Measurements from ENCODE around the gene SYTL4. TPM values are rescaled to one million over a fixed set of nuclear protein-coding genes. Genes with fewer than 3 reads are reported as not detected.

Gene SYTL4
- total RNA-seq, 1 experiment from 2014 or later = 4.1 TPM

- POLR2A ChIA-PET = no interaction called here
- CTCF ChIA-PET = interaction anchor here (0.6 kb wide), 1 partner anchor 20 kb away, joined by 3 read pairs; no protein-coding TSS in a partner anchor
- Histone ChIP-seq H3K4me1 (peaks cover 44% of the 10 kb centered on the region), H3K4me3 (ENCODE audit: low read depth, low read length) (no peak overlapping the region), H3K27me3 (replicated peaks; ENCODE audit: control insufficient read depth, insufficient read depth, low read length) (no peaks in the 10 kb centered on the region), H3K36me3 (ENCODE audit: control insufficient read depth, insufficient read depth, low read length) (no peaks in the 10 kb centered on the region), H3K9me3 (no peaks in the 10 kb centered on the region)
- no TSS peak for BruUV-seq (replicated peaks)
- no peak for DNase-seq
- Mint-ChIP-seq H3K36me3 (ENCODE audit: insufficient read depth, unreplicated experiment) (no peaks in the 10 kb centered on the region), H3K9me3 (ENCODE audit: unreplicated experiment) (no peaks in the 10 kb centered on the region), H3K4me3 (ENCODE audit: unreplicated experiment) (no peak overlapping the region), H3K4me1 (ENCODE audit: low read depth, unreplicated experiment) (peaks cover 26% of the 10 kb centered on the region), H3K27me3 (ENCODE audit: insufficient read depth, unreplicated experiment) (no peaks in the 10 kb centered on the region), H3K27ac (ENCODE audit: unreplicated experiment) (peak overlapping the region; percentile 81)
- TF ChIP-seq CTCF (IDR thresholded peaks at IDR 0.05; ENCODE audit: insufficient read depth in 1 of 2, low read depth in 1 of 2, low read length in 1 of 2, severe bottlenecking in 1 of 2, unreplicated experiment in 1 of 2) = no peak
- intact Hi-C loops (cut with micrococcal nuclease; ENCODE audit: unreplicated experiment) = no loop called here
Measured at GRCh38 chrX:100650841-100651240, 81.1 kb downstream of the SYTL4 start.

GRCh38 chrX:100649550-100650356 is 82.2 kb downstream of the SYTL4 start:
- DNase-seq = peak; percentile 88 to 92
- no peaks in the 10 kb centered on the region for H3K36me3 ChIP-seq (ENCODE audit: control insufficient read depth, insufficient read depth, low read length)
- peak overlapping the region; percentile 97 for H3K27ac Mint-ChIP-seq (ENCODE audit: unreplicated experiment)
- no peaks in the 10 kb centered on the region for H3K9me3 ChIP-seq
- peaks cover 47% of the 10 kb centered on the region for H3K4me1 ChIP-seq
- no peak overlapping the region for H3K4me3 ChIP-seq (ENCODE audit: low read depth, low read length)
- H3K27me3 ChIP-seq (replicated peaks; ENCODE audit: control insufficient read depth, insufficient read depth, low read length) = no peaks in the 10 kb centered on the region
- CTCF ChIA-PET = interaction anchor here (0.9 to 1.9 kb wide), 6 partner anchors 13 to 119 kb away, joined by 3 to 17 read pairs (median 6); partner anchors contain the start of gene TSPAN6
- H3K36me3 Mint-ChIP-seq (ENCODE audit: insufficient read depth, unreplicated experiment) = peaks cover 4% of the 10 kb centered on the region
- H3K4me3 Mint-ChIP-seq (ENCODE audit: unreplicated experiment) = peak overlapping the region; percentile 71
- intact Hi-C loops (cut with micrococcal nuclease; ENCODE audit: unreplicated experiment) = loop anchor here (1.0 kb wide), 2 partner anchors 13 to 34 kb away; partner anchors contain the start of gene TSPAN6
- H3K27me3 Mint-ChIP-seq (ENCODE audit: insufficient read depth, unreplicated experiment) = no peaks in the 10 kb centered on the region
- TSS peak; percentile 76 for BruUV-seq (replicated peaks)
- H3K9me3 Mint-ChIP-seq (ENCODE audit: unreplicated experiment) = no peaks in the 10 kb centered on the region
- POLR2A ChIA-PET = interaction anchor here (0.5 to 2.1 kb wide), 4 partner anchors 10 to 35 kb away, joined by 3 to 12 read pairs (median 4); partner anchors contain the start of gene TSPAN6
- TF ChIP-seq CTCF (IDR thresholded peaks at IDR 0.05; ENCODE audit: insufficient read depth in 1 of 2, low read depth in 1 of 2, low read length in 1 of 2, severe bottlenecking in 1 of 2, unreplicated experiment in 1 of 2) = no peak
- peaks cover 26% of the 10 kb centered on the region for H3K4me1 Mint-ChIP-seq (ENCODE audit: low read depth, unreplicated experiment)

GRCh38 chrX:100648458-100649417 is 83.2 kb downstream of the SYTL4 start:
- no peaks in the 10 kb centered on the region for H3K9me3 Mint-ChIP-seq (ENCODE audit: unreplicated experiment)
- BruUV-seq (replicated peaks) = TSS peak; percentile 92
- Histone ChIP-seq H3K4me3 (ENCODE audit: low read depth, low read length) (no peak overlapping the region), H3K4me1 (peaks cover 56% of the 10 kb centered on the region), H3K27me3 (replicated peaks; ENCODE audit: control insufficient read depth, insufficient read depth, low read length) (no peaks in the 10 kb centered on the region), H3K9me3 (no peaks in the 10 kb centered on the region), H3K36me3 (ENCODE audit: control insufficient read depth, insufficient read depth, low read length) (no peaks in the 10 kb centered on the region)
- no peak for TF ChIP-seq CTCF (IDR thresholded peaks at IDR 0.05; ENCODE audit: insufficient read depth in 1 of 2, low read depth in 1 of 2, low read length in 1 of 2, severe bottlenecking in 1 of 2, unreplicated experiment in 1 of 2)
- POLR2A ChIA-PET = interaction anchor here (1.1 to 2.1 kb wide), 3 partner anchors 10 to 34 kb away, joined by 3 to 12 read pairs (median 4); partner anchors contain the start of gene TSPAN6
- peak overlapping the region; percentile 71 for H3K4me3 Mint-ChIP-seq (ENCODE audit: unreplicated experiment)
- no peaks in the 10 kb centered on the region for H3K27me3 Mint-ChIP-seq (ENCODE audit: insufficient read depth, unreplicated experiment)
- peak overlapping the region; percentile 97 for H3K27ac Mint-ChIP-seq (ENCODE audit: unreplicated experiment)
- CTCF ChIA-PET = interaction anchor here (0.9 to 1.9 kb wide), 6 partner anchors 12 to 120 kb away, joined by 3 to 17 read pairs (median 6); partner anchors contain the start of gene TSPAN6
- H3K36me3 Mint-ChIP-seq (ENCODE audit: insufficient read depth, unreplicated experiment) = peaks cover 6% of the 10 kb centered on the region
- peak; percentile 39 to 43 for DNase-seq
- intact Hi-C loops (cut with micrococcal nuclease; ENCODE audit: unreplicated experiment) = loop anchor here (1.0 kb wide), 2 partner anchors 12 to 33 kb away; partner anchors contain the start of gene TSPAN6
- peaks cover 33% of the 10 kb centered on the region for H3K4me1 Mint-ChIP-seq (ENCODE audit: low read depth, unreplicated experiment)

Measured in Caco-2 (cell line).